ENCODE measurements around the gene PKMYT1. TPM values are rescaled to one million over a fixed set of nuclear protein-coding genes. Genes with fewer than 3 reads are reported as not detected.

Gene PKMYT1
- total and polyA plus RNA-seq, 2 of the 4 experiments (the other 2 are of a cell fraction), result 1.8 to 14.9 TPM

DNA sequence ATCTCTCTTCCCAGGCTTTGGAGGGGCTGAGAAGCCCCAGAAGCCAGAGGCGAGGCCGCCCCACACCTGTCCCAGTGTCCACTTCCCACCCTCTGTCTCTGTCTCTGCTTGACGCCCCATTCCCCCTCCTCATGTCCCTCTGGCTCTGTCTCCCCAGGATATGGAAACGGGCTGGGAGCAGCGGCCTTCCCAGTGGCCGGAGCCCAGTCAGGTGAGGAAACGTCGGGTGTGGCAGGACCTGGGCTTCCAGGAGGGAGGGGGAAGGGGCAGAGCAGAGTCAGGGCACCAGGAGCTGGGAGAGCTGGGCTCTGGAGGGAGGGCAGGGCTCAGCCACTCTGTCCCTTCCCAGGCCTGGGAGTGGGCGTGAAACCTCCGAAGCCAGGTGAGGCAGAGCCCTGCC is 10.6 kb upstream of the PKMYT1 start:
- DNase-seq (no peak), ATAC-seq (ENCODE audit: low read depth) (no peak)
- no peak for TF ChIP-seq RCOR1 (IDR thresholded peaks at IDR 0.05; ENCODE audit: insufficient replicate concordance, low read length)
- TF ChIP-seq CEBPB (IDR thresholded peaks at IDR 0.05; ENCODE audit: low read depth, low read length), result no peak
- TF ChIP-seq MAFK (IDR thresholded peaks at IDR 0.05; ENCODE audit: low read depth, low read length), result no peak
- TF ChIP-seq, protein P1, sequence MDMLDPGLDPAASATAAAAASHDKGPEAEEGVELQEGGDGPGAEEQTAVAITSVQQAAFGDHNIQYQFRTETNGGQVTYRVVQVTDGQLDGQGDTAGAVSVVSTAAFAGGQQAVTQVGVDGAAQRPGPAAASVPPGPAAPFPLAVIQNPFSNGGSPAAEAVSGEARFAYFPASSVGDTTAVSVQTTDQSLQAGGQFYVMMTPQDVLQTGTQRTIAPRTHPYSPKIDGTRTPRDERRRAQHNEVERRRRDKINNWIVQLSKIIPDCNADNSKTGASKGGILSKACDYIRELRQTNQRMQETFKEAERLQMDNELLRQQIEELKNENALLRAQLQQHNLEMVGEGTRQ (IDR thresholded peaks at IDR 0.05; ENCODE audit: low read depth, low read length), result no peak
- TF ChIP-seq BHLHE40 (IDR thresholded peaks at IDR 0.05; ENCODE audit: low read depth, low read length), result no peak
- no peak for TF ChIP-seq MAZ (IDR thresholded peaks at IDR 0.05; ENCODE audit: borderline replicate concordance, low read depth, low read length)
- no peak for TF ChIP-seq FOS (IDR thresholded peaks at IDR 0.05; ENCODE audit: low read depth, low read length)
- no peak for TF ChIP-seq MXI1 (IDR thresholded peaks at IDR 0.05; ENCODE audit: borderline replicate concordance, low read depth, low read length)
- TF ChIP-seq RAD21 (IDR thresholded peaks at IDR 0.05; ENCODE audit: low read length), result no peak
- no peak for TF ChIP-seq RFX5 (IDR thresholded peaks at IDR 0.05; ENCODE audit: low read depth, low read length)
- TF ChIP-seq SMC3 (IDR thresholded peaks at IDR 0.05; ENCODE audit: low read depth, low read length), result no peak
- TF ChIP-seq, protein P2, sequence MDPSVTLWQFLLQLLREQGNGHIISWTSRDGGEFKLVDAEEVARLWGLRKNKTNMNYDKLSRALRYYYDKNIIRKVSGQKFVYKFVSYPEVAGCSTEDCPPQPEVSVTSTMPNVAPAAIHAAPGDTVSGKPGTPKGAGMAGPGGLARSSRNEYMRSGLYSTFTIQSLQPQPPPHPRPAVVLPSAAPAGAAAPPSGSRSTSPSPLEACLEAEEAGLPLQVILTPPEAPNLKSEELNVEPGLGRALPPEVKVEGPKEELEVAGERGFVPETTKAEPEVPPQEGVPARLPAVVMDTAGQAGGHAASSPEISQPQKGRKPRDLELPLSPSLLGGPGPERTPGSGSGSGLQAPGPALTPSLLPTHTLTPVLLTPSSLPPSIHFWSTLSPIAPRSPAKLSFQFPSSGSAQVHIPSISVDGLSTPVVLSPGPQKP (IDR thresholded peaks at IDR 0.05; ENCODE audit: borderline replicate concordance, low read depth, low read length), result no peak
- no peak for TF ChIP-seq CHD1 (IDR thresholded peaks at IDR 0.05; ENCODE audit: low read depth, low read length)
- TF ChIP-seq, protein P3, sequence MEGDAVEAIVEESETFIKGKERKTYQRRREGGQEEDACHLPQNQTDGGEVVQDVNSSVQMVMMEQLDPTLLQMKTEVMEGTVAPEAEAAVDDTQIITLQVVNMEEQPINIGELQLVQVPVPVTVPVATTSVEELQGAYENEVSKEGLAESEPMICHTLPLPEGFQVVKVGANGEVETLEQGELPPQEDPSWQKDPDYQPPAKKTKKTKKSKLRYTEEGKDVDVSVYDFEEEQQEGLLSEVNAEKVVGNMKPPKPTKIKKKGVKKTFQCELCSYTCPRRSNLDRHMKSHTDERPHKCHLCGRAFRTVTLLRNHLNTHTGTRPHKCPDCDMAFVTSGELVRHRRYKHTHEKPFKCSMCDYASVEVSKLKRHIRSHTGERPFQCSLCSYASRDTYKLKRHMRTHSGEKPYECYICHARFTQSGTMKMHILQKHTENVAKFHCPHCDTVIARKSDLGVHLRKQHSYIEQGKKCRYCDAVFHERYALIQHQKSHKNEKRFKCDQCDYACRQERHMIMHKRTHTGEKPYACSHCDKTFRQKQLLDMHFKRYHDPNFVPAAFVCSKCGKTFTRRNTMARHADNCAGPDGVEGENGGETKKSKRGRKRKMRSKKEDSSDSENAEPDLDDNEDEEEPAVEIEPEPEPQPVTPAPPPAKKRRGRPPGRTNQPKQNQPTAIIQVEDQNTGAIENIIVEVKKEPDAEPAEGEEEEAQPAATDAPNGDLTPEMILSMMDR (conservative IDR thresholded peaks at IDR 0.05; ENCODE audit: low read depth, low read length), result no peak
- TF ChIP-seq NFE2L2 (IDR thresholded peaks at IDR 0.05; ENCODE audit: low read depth, low read length), result no peak
- WGBS, 2 experiments (ENCODE audit: extremely low coverage in 2 of 2, insufficient read length in 1 of 2), result no CpG with 5 or more reads among the region's 10 CpGs
- Histone ChIP-seq H3K4me3 (ENCODE audit: insufficient read depth, low read depth, low read length) (no peak overlapping the region), H4K8ac (ENCODE audit: low read depth in 2 of 2, low read length in 2 of 2) (no peak overlapping the region), H3K23ac (ENCODE audit: low read depth, low read length) (no peak overlapping the region), H3K36me3 (ENCODE audit: control insufficient read depth, insufficient read depth, low read length) (no peaks in the 10 kb centered on the region), H2BK15ac (ENCODE audit: low read depth, low read length) (no peak overlapping the region), H3K9ac (ENCODE audit: low read depth, low read length) (no peak overlapping the region), H2BK5ac (ENCODE audit: low read depth, low read length, poor library complexity, severe bottlenecking) (no peak overlapping the region), H4K20me1 (ENCODE audit: insufficient read depth, low read length) (no peaks in the 10 kb centered on the region), H4K91ac (ENCODE audit: insufficient read depth, low read depth, low read length) (no peak overlapping the region), H3K4me2 (ENCODE audit: low read depth, low read length) (no peak overlapping the region), H2BK120ac (ENCODE audit: low read depth, low read length) (no peak overlapping the region), H3K9me1 (ENCODE audit: insufficient read depth, low read length) (no peaks in the 10 kb centered on the region), H2BK20ac (ENCODE audit: low read depth, low read length) (no peak overlapping the region), H3K27ac (ENCODE audit: insufficient read depth, low read length) (no peak overlapping the region), H3K18ac (ENCODE audit: low read depth, low read length) (no peak overlapping the region), H2AK9ac (replicated peaks; ENCODE audit: low read depth, low read length, poor library complexity) (no peak overlapping the region), H3K14ac (replicated peaks; ENCODE audit: low read depth, low read length) (no peak overlapping the region), H3K27me3 (ENCODE audit: control insufficient read depth, insufficient read depth, low read length) (peaks cover 28% of the 10 kb centered on the region), H3K4ac (ENCODE audit: low read depth, low read length) (no peak overlapping the region), H3K56ac (ENCODE audit: extremely low read depth, insufficient read depth, low read length) (no peak overlapping the region), H3K79me1 (ENCODE audit: low read depth in 1 of 2, low read length in 2 of 2) (no peaks in the 10 kb centered on the region), H3K4me1 (ENCODE audit: control insufficient read depth, insufficient read depth, low read length) (no peaks in the 10 kb centered on the region), H2AFZ (replicated peaks; ENCODE audit: low read length, poor library complexity) (no peak overlapping the region), H3K9me3 (ENCODE audit: control insufficient read depth, insufficient read depth, low read length) (no peaks in the 10 kb centered on the region), H2AK5ac (ENCODE audit: low read depth, low read length) (no peak overlapping the region), H4K5ac (ENCODE audit: low read depth, low read length) (no peak overlapping the region)
- CTCF ChIA-PET, result no interaction called here
- POLR2A ChIA-PET (ENCODE audit: unreplicated experiment), result no interaction called here
- no TSS peak for BruUV-seq (replicated peaks)
- intact Hi-C loops (cut with micrococcal nuclease) (no loop called here), in situ Hi-C loops (cut with MboI; ENCODE audit: low sequenced_read_pairs) (no loop called here), dilution Hi-C loops (cut with HindIII; ENCODE audit: low sequenced_read_pairs, unreplicated experiment) (no loop called here)
